GM21528 (cell line): ENCODE results near the gene TCAF1.

ENCODE experiments used
- ATAC-seq: cut with Tn5 transposase; IDR thresholded peaks from one replicate; pipeline ENCODE4 v1.9.1; 2021; ENCODE audit warnings: mild to moderate bottlenecking, moderate library complexity; ENCODE audit not compliant: unreplicated experiment, low FRiP score

Gene TCAF1

GRCh38 chr7:143901668-143902331, at the start of gene TCAF1:
TSS of gene TCAF1 (minus strand) at chr7:143902176. CDS start at chr7:143876608, 25,568 bp downstream.
- ATAC-seq, result peak; percentile 97

- ATAC-seq, result no peak
Observed at GRCh38 chr7:143948733-143949132, 46.8 kb upstream of the TCAF1 start.

GRCh38 chr7:143947111-143947510, 45.1 kb upstream of the TCAF1 start:
- ATAC-seq, result no peak

- no peak for ATAC-seq
Observed at GRCh38 chr7:143945423-143945822, 43.4 kb upstream of the TCAF1 start.

- no peak for ATAC-seq
Observed at GRCh38 chr7:143938379-143939243, 36.6 kb upstream of the TCAF1 start.

GRCh38 chr7:143936087-143937009, 34.4 kb upstream of the TCAF1 start:
- no peak for ATAC-seq

GRCh38 chr7:143934526-143935325, 32.8 kb upstream of the TCAF1 start, which contains the start of gene OR2F2:
TSS of gene OR2F2 (plus strand) at chr7:143935233. CDS start at chr7:143935233, 0 bp downstream.
- ATAC-seq, result no peak

- ATAC-seq, result no peak
Observed at GRCh38 chr7:143931739-143932138, 29.8 kb upstream of the TCAF1 start.

GRCh38 chr7:143929224-143929920, 27.4 kb upstream of the TCAF1 start:
- no peak for ATAC-seq

- no peak for ATAC-seq
Observed at GRCh38 chr7:143924851-143925250, 22.9 kb upstream of the TCAF1 start.

- no peak for ATAC-seq
Observed at GRCh38 chr7:143914938-143915652, 13.1 kb upstream of the TCAF1 start.

GRCh38 chr7:143913945-143914615, 12.1 kb upstream of the TCAF1 start:
- ATAC-seq, result no peak

- no peak for ATAC-seq
Observed at GRCh38 chr7:143910473-143911248, 8.7 kb upstream of the TCAF1 start.

- no peak for ATAC-seq
Observed at GRCh38 chr7:143909863-143910262, 7.9 kb upstream of the TCAF1 start.

- no peak for ATAC-seq
Observed at GRCh38 chr7:143908120-143908519, 6.1 kb upstream of the TCAF1 start.

GRCh38 chr7:143906895-143907294, 4.9 kb upstream of the TCAF1 start:
- no peak for ATAC-seq

- ATAC-seq, result no peak
Observed at GRCh38 chr7:143906151-143906550, 4.2 kb upstream of the TCAF1 start.
